ENCODE measurements around the gene SLC25A36. TPM values are rescaled to one million over a fixed set of nuclear protein-coding genes. Genes with fewer than 3 reads are reported as not detected.

SLC25A36 gene
- total RNA-seq, 4 donors from 2014 or later: 49.3 to 87.9 (median 53.2) TPM

- no peaks in the 10 kb centered on the region for H3K36me3 ChIP-seq
- TF ChIP-seq CTCF (IDR thresholded peaks at IDR 0.05) (no peak), POLR2A (IDR thresholded peaks at IDR 0.05) (no peak)
- no peak for DNase-seq
- H3K27me3 ChIP-seq: no peaks in the 10 kb centered on the region
- H3K27ac ChIP-seq: no peak overlapping the region
- H3K4me1 ChIP-seq: no peaks in the 10 kb centered on the region
- no peak overlapping the region for H3K4me3 ChIP-seq
- no peaks in the 10 kb centered on the region for H3K9me3 ChIP-seq
Observed at GRCh38 chr3:141019244-141019643, 77.6 kb downstream of the SLC25A36 start.

- Histone ChIP-seq H3K4me1 (no peaks in the 10 kb centered on the region), H3K27ac (no peak overlapping the region)
- no peak for DNase-seq
Observed at GRCh38 chr3:141020143-141020830, 78.7 kb downstream of the SLC25A36 start.

GRCh38 chr3:141021261-141021660, 79.6 kb downstream of the SLC25A36 start:
- Histone ChIP-seq H3K9me3 (no peaks in the 10 kb centered on the region), H3K27ac (no peak overlapping the region)

More at GRCh38 chr3:141020143-141020830, 78.7 kb downstream of the SLC25A36 start:
- TF ChIP-seq POLR2A (IDR thresholded peaks at IDR 0.05) (no peak), CTCF (IDR thresholded peaks at IDR 0.05) (no peak)
- Histone ChIP-seq H3K4me3 (no peak overlapping the region), H3K27me3 (no peaks in the 10 kb centered on the region), H3K36me3 (no peaks in the 10 kb centered on the region), H3K9me3 (no peaks in the 10 kb centered on the region)

More at GRCh38 chr3:141021261-141021660, 79.6 kb downstream of the SLC25A36 start:
- Histone ChIP-seq H3K27me3 (no peaks in the 10 kb centered on the region), H3K4me3 (no peak overlapping the region), H3K4me1 (no peaks in the 10 kb centered on the region), H3K36me3 (no peaks in the 10 kb centered on the region)
- TF ChIP-seq CTCF (IDR thresholded peaks at IDR 0.05): no peak
- TF ChIP-seq POLR2A (IDR thresholded peaks at IDR 0.05): no peak
- no peak for DNase-seq

Other genes starting within 250 kb of the SLC25A36 start
- under 1 TPM in 1 of 4 donors, not detected in 3; 0.35 TPM for gene SPSB4, start 109.5 kb downstream of the SLC25A36 start, total RNA-seq

Data from Peyer's patch (tissue), 4 donors.